Stomach (tissue), 4 donors: ENCODE measurements around the gene MYO5B.

Experiments
- CTCF ChIP-seq, 7 experiments: fragments of 450-650 bp in 4 of 7; fragments of 200-600 bp in 3 of 7; sonication (generic) in 3 of 7; IDR thresholded peaks; one replicate each; pipeline ENCODE4 v1.5.1; 2016 to 2019; ENCODE audit warnings: antibody characterized with exemption in 7 of 7, control low read depth in 2 of 7, mild to moderate bottlenecking in 1 of 7
- POLR2A ChIP-seq, 4 donors: fragments of 450-650 bp; IDR thresholded peaks; one replicate each; pipeline ENCODE4 v1.6.1; 2016; ENCODE audit warnings: antibody characterized with exemption in 4 of 4, control low read depth in 2 of 4, mild to moderate bottlenecking in 1 of 4, moderate library complexity in 1 of 4

- TF ChIP-seq CTCF (IDR thresholded peaks at IDR 0.05) (no peak), POLR2A (IDR thresholded peaks at IDR 0.05) (no peak)
Observed at GRCh38 chr18:50051288-50051687, 143.7 kb downstream of the MYO5B start.
